Umbilical cord (tissue), 2 donors: ENCODE results near the gene TMEM238L. TPM values are rescaled to one million over a fixed set of nuclear protein-coding genes. Genes with fewer than 3 reads are reported as not detected.
A peak's percentile ranks its signal among the peaks of the same experiment; 100 is the strongest.
"Not testable (repeated sequence)": the region's sequence is repeated elsewhere in the genome, so short reads cannot be mapped to it uniquely, and the experiment has no call there.

Experiments used
- DNase-seq: peaks from one replicate; pipeline ENCODE4 v3.0.0-alpha.2; 2015; ENCODE audit warnings: low spot score
- total RNA-seq: library from RNA; depleted of rRNA; stranded (reverse); fragments of >200 nt; gene quantifications from one replicate; pipeline ENCODE4 v1.2.3, GENCODE V29; 2014; ENCODE audit warnings: low replicate concordance; ENCODE audit not compliant: insufficient read depth

TMEM238L gene
- total RNA-seq, result not detected

GRCh38 chr17:10803830-10804475, at the start of gene TMEM238L:
Gene TMEM238L (minus strand): TSS chr17:10804099. CDS start chr17:10803963, 136 bp downstream.
- DNase-seq, result no peak

GRCh38 chr17:10846636-10847035, 42.7 kb upstream of the TMEM238L start:
- not testable (repeated sequence) for DNase-seq

- DNase-seq, result no peak
Measured at GRCh38 chr17:10845388-10845751, 41.5 kb upstream of the TMEM238L start.

GRCh38 chr17:10844621-10845387, 40.9 kb upstream of the TMEM238L start:
- DNase-seq, result peak; percentile 79

GRCh38 chr17:10843811-10844210, 39.9 kb upstream of the TMEM238L start:
- DNase-seq, result peak; percentile 10

GRCh38 chr17:10842658-10843057, 38.8 kb upstream of the TMEM238L start:
- no peak for DNase-seq

GRCh38 chr17:10838682-10839081, 34.8 kb upstream of the TMEM238L start:
- no peak for DNase-seq

GRCh38 chr17:10837921-10838320, 34.0 kb upstream of the TMEM238L start, which contains the start of gene PIRT:
Gene PIRT (minus strand): TSS chr17:10838087. CDS start chr17:10825645, 12,442 bp downstream.
- DNase-seq, result no peak

GRCh38 chr17:10836966-10837590, 33.2 kb upstream of the TMEM238L start:
- no peak for DNase-seq

- no peak for DNase-seq
Measured at GRCh38 chr17:10836145-10836544, 32.2 kb upstream of the TMEM238L start.

- no peak for DNase-seq
Measured at GRCh38 chr17:10831696-10832095, 27.8 kb upstream of the TMEM238L start.

- DNase-seq, result no peak
Measured at GRCh38 chr17:10827898-10828552, 24.1 kb upstream of the TMEM238L start.

- no peak for DNase-seq
Measured at GRCh38 chr17:10824874-10825273, 21.0 kb upstream of the TMEM238L start.

- no peak for DNase-seq
Measured at GRCh38 chr17:10821770-10822169, 17.9 kb upstream of the TMEM238L start.

GRCh38 chr17:10821054-10821453, 17.2 kb upstream of the TMEM238L start:
- DNase-seq, result no peak

GRCh38 chr17:10815319-10815718, 11.4 kb upstream of the TMEM238L start:
- no peak for DNase-seq

- DNase-seq, result no peak
Measured at GRCh38 chr17:10814075-10814474, 10.2 kb upstream of the TMEM238L start.

GRCh38 chr17:10812674-10813073, 8.8 kb upstream of the TMEM238L start:
- no peak for DNase-seq

- no peak for DNase-seq
Measured at GRCh38 chr17:10809605-10810004, 5.7 kb upstream of the TMEM238L start.

- DNase-seq, result no peak
Measured at GRCh38 chr17:10807704-10808128, 3.8 kb upstream of the TMEM238L start.

- DNase-seq, result no peak
Measured at GRCh38 chr17:10806545-10807262, 2.8 kb upstream of the TMEM238L start.
